GM13977 (cell line): ENCODE measurements around the gene OR4C15.

Experiments
- DNase-seq: peaks from one replicate; pipeline ENCODE4 v3.0.0; 2012; ENCODE audit warnings: low spot score
- CTCF ChIP-seq: IDR thresholded peaks from 2 replicates; pipeline ENCODE4 v1.5.1; 2012; ENCODE audit warnings: mild to moderate bottlenecking, control low read depth; ENCODE audit not compliant: insufficient read depth; ENCODE audit errors: extremely low read depth, missing control alignments
- in situ Hi-C: fragments of 300-500 bp; cut with MboI; formaldehyde crosslinking; loops from one replicate; pipeline ENCODE4 v1.12.0; 2022; ENCODE audit warnings: low sequenced_read_pairs, low pct_unique_long_range_greater_than_20kb, mixed read lengths, inconsistent platforms; ENCODE audit not compliant: unreplicated experiment

Gene OR4C15

GRCh38 chr11:55554169-55554568, at the start of gene OR4C15:
TSS of gene OR4C15 (plus strand) at chr11:55554469. CDS start at chr11:55554469, 0 bp downstream.
- in situ Hi-C loops, result no loop called here
- DNase-seq, result no peak
- TF ChIP-seq CTCF, result no peak

- no peak for TF ChIP-seq CTCF
- DNase-seq, result no peak
- in situ Hi-C loops, result no loop called here
Measured at GRCh38 chr11:55571828-55572227, 17.6 kb downstream of the OR4C15 start, which contains the start of gene OR4C16. TSS of gene OR4C16 (plus strand) at chr11:55572128. CDS start at chr11:55572128, 0 bp downstream.

GRCh38 chr11:55572548-55572947, 18.3 kb downstream of the OR4C15 start:
- no peak for TF ChIP-seq CTCF
- no peak for DNase-seq

More at GRCh38 chr11:55572548-55572947, 18.3 kb downstream of the OR4C15 start:
- in situ Hi-C loops, result no loop called here
